ENCODE data around the gene BLOC1S2.
"Not testable (repeated sequence)": the region's sequence is repeated elsewhere in the genome, so short reads cannot be mapped to it uniquely, and the experiment has no call there.

Gene BLOC1S2

GRCh38 chr10:100291356-100291755 is 4.9 kb upstream of the BLOC1S2 start:
- no peak for DNase-seq (ENCODE audit: low read depth, low spot score)

- DNase-seq (ENCODE audit: low read depth, low spot score) = no peak
Observed at GRCh38 chr10:100289641-100290040, 3.2 kb upstream of the BLOC1S2 start.

GRCh38 chr10:100288196-100288595 is 1.7 kb upstream of the BLOC1S2 start:
- no peak for DNase-seq (ENCODE audit: low read depth, low spot score)

GRCh38 chr10:100287756-100288155 is 1.3 kb upstream of the BLOC1S2 start:
- no peak for DNase-seq (ENCODE audit: low read depth, low spot score)

- DNase-seq (ENCODE audit: low read depth, low spot score) = not testable (repeated sequence)
Observed at GRCh38 chr10:100285326-100285725, 1.2 kb downstream of the BLOC1S2 start.

GRCh38 chr10:100282907-100283306 is 3.6 kb downstream of the BLOC1S2 start:
- no peak for DNase-seq (ENCODE audit: low read depth, low spot score)

GRCh38 chr10:100276971-100277370 is 9.5 kb downstream of the BLOC1S2 start:
- not testable (repeated sequence) for DNase-seq (ENCODE audit: low read depth, low spot score)

- peak; percentile 72 for DNase-seq (ENCODE audit: low read depth, low spot score)
Observed at GRCh38 chr10:100267239-100268104, 19.0 kb downstream of the BLOC1S2 start, which contains the start of gene CWF19L1. Gene CWF19L1, minus strand, starts transcription at chr10:100267638. Its CDS starts 45 bp downstream, at chr10:100267593.

GRCh38 chr10:100265821-100266485 is 20.5 kb downstream of the BLOC1S2 start:
- no peak for DNase-seq (ENCODE audit: low read depth, low spot score)

- no peak for DNase-seq (ENCODE audit: low read depth, low spot score)
Observed at GRCh38 chr10:100254191-100254590, 32.3 kb downstream of the BLOC1S2 start.

GRCh38 chr10:100253041-100253440 is 33.4 kb downstream of the BLOC1S2 start:
- no peak for DNase-seq (ENCODE audit: low read depth, low spot score)

GRCh38 chr10:100248820-100249219 is 37.7 kb downstream of the BLOC1S2 start:
- no peak for DNase-seq (ENCODE audit: low read depth, low spot score)

GRCh38 chr10:100245484-100246220 is 40.8 kb downstream of the BLOC1S2 start:
- no peak for DNase-seq (ENCODE audit: low read depth, low spot score)

- no peak for DNase-seq (ENCODE audit: low read depth, low spot score)
Observed at GRCh38 chr10:100239851-100240250, 46.6 kb downstream of the BLOC1S2 start.

GRCh38 chr10:100238429-100238828 is 48.1 kb downstream of the BLOC1S2 start:
- no peak for DNase-seq (ENCODE audit: low read depth, low spot score)

- DNase-seq (ENCODE audit: low read depth, low spot score) = no peak
Observed at GRCh38 chr10:100232101-100232500, 54.4 kb downstream of the BLOC1S2 start.

GRCh38 chr10:100229819-100230422 is 56.6 kb downstream of the BLOC1S2 start:
- no peak for DNase-seq (ENCODE audit: low read depth, low spot score)

GRCh38 chr10:100223879-100224278 is 62.6 kb downstream of the BLOC1S2 start:
- no peak for DNase-seq (ENCODE audit: low read depth, low spot score)

All from iPS DF 19.7 (cell line).